ENCODE measurements around the gene ATP8A1. TPM values are rescaled to one million over a fixed set of nuclear protein-coding genes. Genes with fewer than 3 reads are reported as not detected.
A peak's percentile ranks its signal among the peaks of the same experiment; 100 is the strongest.
"Not testable (repeated sequence)": the region's sequence is repeated elsewhere in the genome, so short reads cannot be mapped to it uniquely, and the experiment has no call there.

ATP8A1 gene
- total RNA-seq, 4 donors from 2014 or later = 10.5 to 37.0 (median 16.4) TPM

- TF ChIP-seq CTCF (IDR thresholded peaks at IDR 0.05) = no peak
- DNase-seq (ENCODE audit: low spot score) (no peak), ATAC-seq (ENCODE audit: low FRiP score) (no peak)
Observed at GRCh38 chr4:42390622-42391354, 266.1 kb downstream of the ATP8A1 start.

- DNase-seq (ENCODE audit: low spot score) = no peak
- TF ChIP-seq CTCF (IDR thresholded peaks at IDR 0.05) = no peak
- no peak for ATAC-seq (ENCODE audit: low FRiP score)
Observed at GRCh38 chr4:42385516-42385915, 271.4 kb downstream of the ATP8A1 start.

- no peak for DNase-seq (ENCODE audit: low spot score)
- ATAC-seq (ENCODE audit: low FRiP score) = no peak
- TF ChIP-seq CTCF (IDR thresholded peaks at IDR 0.05) = no peak
Observed at GRCh38 chr4:42381666-42382065, 275.2 kb downstream of the ATP8A1 start.

- no peak for DNase-seq (ENCODE audit: low spot score)
- TF ChIP-seq CTCF (IDR thresholded peaks at IDR 0.05) = no peak
- no peak for ATAC-seq (ENCODE audit: low FRiP score)
Observed at GRCh38 chr4:42377497-42377896, 279.4 kb downstream of the ATP8A1 start.

GRCh38 chr4:42372303-42372702 is 284.6 kb downstream of the ATP8A1 start:
- not testable (repeated sequence) for DNase-seq (ENCODE audit: low spot score); ATAC-seq (ENCODE audit: low FRiP score)

GRCh38 chr4:42371305-42372252 is 285.3 kb downstream of the ATP8A1 start:
- ATAC-seq (ENCODE audit: low FRiP score) (peak; percentile 77), DNase-seq (ENCODE audit: low spot score) (no peak)
- TF ChIP-seq CTCF (IDR thresholded peaks at IDR 0.05) = no peak

GRCh38 chr4:42369489-42369888 is 287.4 kb downstream of the ATP8A1 start:
- no peak for ATAC-seq (ENCODE audit: low FRiP score)
- TF ChIP-seq CTCF (IDR thresholded peaks at IDR 0.05) = no peak
- no peak for DNase-seq (ENCODE audit: low spot score)
